ENCODE data around the gene PRSS16. TPM values are rescaled to one million over a fixed set of nuclear protein-coding genes. Genes with fewer than 3 reads are reported as not detected.

Gene PRSS16
- total and polyA plus RNA-seq, 9 of the 15 experiments (the other 6 are each of a cell fraction or from before 2014, with no cell fraction given): 4.5 to 21.3 (median 12.1) TPM

DNA sequence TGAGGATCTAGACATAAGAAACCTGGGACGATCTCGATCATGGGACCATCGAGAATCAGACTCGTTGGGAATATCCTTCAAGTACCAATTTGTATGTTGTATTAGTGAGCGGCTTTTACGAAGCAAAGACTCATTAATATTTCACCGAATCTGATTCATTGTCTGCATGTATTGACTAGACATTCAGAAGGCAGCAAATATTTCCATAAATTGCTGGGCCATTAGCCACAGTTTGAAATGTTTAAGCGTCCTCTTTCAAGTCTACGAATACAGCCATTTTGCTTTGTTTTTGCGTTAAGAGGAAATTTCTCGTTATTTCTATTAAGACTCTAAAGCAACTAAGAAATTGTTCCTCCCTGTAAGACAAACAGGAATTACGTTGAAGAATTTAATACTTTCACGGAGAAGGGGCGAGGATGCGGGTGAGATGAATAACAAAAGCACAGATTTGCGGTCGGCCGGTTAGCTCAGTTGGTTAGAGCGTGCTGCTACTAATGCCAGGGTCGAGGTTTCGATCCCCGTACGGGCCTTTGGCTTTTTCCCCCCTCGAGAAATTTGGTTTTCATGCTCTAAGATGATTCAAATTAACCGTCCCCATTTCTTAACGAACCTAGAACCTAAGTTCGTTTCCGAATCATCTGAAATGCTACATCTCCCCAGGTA, 46.1 kb downstream of the PRSS16 start (continued):
- TF ChIP-seq, protein P1, sequence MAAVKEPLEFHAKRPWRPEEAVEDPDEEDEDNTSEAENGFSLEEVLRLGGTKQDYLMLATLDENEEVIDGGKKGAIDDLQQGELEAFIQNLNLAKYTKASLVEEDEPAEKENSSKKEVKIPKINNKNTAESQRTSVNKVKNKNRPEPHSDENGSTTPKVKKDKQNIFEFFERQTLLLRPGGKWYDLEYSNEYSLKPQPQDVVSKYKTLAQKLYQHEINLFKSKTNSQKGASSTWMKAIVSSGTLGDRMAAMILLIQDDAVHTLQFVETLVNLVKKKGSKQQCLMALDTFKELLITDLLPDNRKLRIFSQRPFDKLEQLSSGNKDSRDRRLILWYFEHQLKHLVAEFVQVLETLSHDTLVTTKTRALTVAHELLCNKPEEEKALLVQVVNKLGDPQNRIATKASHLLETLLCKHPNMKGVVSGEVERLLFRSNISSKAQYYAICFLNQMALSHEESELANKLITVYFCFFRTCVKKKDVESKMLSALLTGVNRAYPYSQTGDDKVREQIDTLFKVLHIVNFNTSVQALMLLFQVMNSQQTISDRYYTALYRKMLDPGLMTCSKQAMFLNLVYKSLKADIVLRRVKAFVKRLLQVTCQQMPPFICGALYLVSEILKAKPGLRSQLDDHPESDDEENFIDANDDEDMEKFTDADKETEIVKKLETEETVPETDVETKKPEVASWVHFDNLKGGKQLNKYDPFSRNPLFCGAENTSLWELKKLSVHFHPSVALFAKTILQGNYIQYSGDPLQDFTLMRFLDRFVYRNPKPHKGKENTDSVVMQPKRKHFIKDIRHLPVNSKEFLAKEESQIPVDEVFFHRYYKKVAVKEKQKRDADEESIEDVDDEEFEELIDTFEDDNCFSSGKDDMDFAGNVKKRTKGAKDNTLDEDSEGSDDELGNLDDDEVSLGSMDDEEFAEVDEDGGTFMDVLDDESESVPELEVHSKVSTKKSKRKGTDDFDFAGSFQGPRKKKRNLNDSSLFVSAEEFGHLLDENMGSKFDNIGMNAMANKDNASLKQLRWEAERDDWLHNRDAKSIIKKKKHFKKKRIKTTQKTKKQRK (IDR thresholded peaks at IDR 0.05; ENCODE audit: borderline replicate concordance, low read depth, low read length): no peak
- TF ChIP-seq, protein P2, sequence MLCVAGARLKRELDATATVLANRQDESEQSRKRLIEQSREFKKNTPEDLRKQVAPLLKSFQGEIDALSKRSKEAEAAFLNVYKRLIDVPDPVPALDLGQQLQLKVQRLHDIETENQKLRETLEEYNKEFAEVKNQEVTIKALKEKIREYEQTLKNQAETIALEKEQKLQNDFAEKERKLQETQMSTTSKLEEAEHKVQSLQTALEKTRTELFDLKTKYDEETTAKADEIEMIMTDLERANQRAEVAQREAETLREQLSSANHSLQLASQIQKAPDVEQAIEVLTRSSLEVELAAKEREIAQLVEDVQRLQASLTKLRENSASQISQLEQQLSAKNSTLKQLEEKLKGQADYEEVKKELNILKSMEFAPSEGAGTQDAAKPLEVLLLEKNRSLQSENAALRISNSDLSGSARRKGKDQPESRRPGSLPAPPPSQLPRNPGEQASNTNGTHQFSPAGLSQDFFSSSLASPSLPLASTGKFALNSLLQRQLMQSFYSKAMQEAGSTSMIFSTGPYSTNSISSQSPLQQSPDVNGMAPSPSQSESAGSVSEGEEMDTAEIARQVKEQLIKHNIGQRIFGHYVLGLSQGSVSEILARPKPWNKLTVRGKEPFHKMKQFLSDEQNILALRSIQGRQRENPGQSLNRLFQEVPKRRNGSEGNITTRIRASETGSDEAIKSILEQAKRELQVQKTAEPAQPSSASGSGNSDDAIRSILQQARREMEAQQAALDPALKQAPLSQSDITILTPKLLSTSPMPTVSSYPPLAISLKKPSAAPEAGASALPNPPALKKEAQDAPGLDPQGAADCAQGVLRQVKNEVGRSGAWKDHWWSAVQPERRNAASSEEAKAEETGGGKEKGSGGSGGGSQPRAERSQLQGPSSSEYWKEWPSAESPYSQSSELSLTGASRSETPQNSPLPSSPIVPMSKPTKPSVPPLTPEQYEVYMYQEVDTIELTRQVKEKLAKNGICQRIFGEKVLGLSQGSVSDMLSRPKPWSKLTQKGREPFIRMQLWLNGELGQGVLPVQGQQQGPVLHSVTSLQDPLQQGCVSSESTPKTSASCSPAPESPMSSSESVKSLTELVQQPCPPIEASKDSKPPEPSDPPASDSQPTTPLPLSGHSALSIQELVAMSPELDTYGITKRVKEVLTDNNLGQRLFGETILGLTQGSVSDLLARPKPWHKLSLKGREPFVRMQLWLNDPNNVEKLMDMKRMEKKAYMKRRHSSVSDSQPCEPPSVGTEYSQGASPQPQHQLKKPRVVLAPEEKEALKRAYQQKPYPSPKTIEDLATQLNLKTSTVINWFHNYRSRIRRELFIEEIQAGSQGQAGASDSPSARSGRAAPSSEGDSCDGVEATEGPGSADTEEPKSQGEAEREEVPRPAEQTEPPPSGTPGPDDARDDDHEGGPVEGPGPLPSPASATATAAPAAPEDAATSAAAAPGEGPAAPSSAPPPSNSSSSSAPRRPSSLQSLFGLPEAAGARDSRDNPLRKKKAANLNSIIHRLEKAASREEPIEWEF (CRISPR knock-in tag; IDR thresholded peaks at IDR 0.05): no peak
- TF ChIP-seq CREM (IDR thresholded peaks at IDR 0.05; ENCODE audit: low read depth) (0 out of 2 replicates have a peak, but pooled peaks have one; percentile 37), BDP1 (IDR thresholded peaks at IDR 0.05; ENCODE audit: insufficient read depth, insufficient read length) (peak; percentile 77), TAF7 (tag; IDR thresholded peaks at IDR 0.05) (no peak), TBL1XR1 (IDR thresholded peaks at IDR 0.05; ENCODE audit: low read length in 2 of 2) (peak in 1 of 2 experiments; percentile 26; a peak in 2 of 4 replicates), TBP (optimal IDR thresholded peaks at IDR 0.05; ENCODE audit: low read depth, low read length) (peak; percentile 100), CREB3L1 (IDR thresholded peaks at IDR 0.05; ENCODE audit: borderline replicate concordance, low read depth) (0 out of 2 replicates have a peak, but pooled peaks have one; percentile 31), ZKSCAN8 (CRISPR knock-in tag; IDR thresholded peaks at IDR 0.05) (no peak), DNMT1 (IDR thresholded peaks at IDR 0.05) (no peak), FOXP1 (CRISPR knock-in tag; IDR thresholded peaks at IDR 0.05) (no peak), ZNF644 (tag; IDR thresholded peaks at IDR 0.05; ENCODE audit: low read depth) (no peak), SRSF1 (IDR thresholded peaks at IDR 0.05; ENCODE audit: low read depth, low read length) (no peak), TRIM24 (IDR thresholded peaks at IDR 0.05) (0 out of 4 replicates have a peak, but pooled peaks of 1 of the 2 experiments have one; percentile 40), ZNF707 (CRISPR knock-in tag; conservative IDR thresholded peaks at IDR 0.05) (no peak), BRF1 (IDR thresholded peaks at IDR 0.05; ENCODE audit: borderline replicate concordance, extremely low read depth, insufficient read length) (peak; percentile 45), NFXL1 (CRISPR knock-in tag; IDR thresholded peaks at IDR 0.05) (no peak), NR2F6 (CRISPR knock-in tag; IDR thresholded peaks at IDR 0.05) (no peak)

Data from K562 (cell line).